K562 (cell line): ENCODE data around the gene GJE1.

Experiments used
- ZNF347 ChIP-seq: fragments of 450-650 bp; formaldehyde crosslinking; IDR thresholded peaks from 2 replicates; pipeline ENCODE4 v1.4.0; 2020; ENCODE audit warnings: low read depth, mild to moderate bottlenecking, moderate library complexity
- TF ChIP-seq, protein P1 (sequence below): fragments of 450-650 bp; formaldehyde crosslinking; IDR thresholded peaks from 2 replicates; pipeline ENCODE4 v1.4.0; 2022; ENCODE audit warnings: missing genetic modification characterization

- TF ChIP-seq, protein P1, sequence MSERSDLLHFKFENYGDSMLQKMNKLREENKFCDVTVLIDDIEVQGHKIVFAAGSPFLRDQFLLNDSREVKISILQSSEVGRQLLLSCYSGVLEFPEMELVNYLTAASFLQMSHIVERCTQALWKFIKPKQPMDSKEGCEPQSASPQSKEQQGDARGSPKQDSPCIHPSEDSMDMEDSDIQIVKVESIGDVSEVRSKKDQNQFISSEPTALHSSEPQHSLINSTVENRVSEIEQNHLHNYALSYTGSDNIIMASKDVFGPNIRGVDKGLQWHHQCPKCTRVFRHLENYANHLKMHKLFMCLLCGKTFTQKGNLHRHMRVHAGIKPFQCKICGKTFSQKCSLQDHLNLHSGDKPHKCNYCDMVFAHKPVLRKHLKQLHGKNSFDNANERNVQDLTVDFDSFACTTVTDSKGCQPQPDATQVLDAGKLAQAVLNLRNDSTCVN (CRISPR knock-in tag): no peak
- TF ChIP-seq ZNF347: no peak
Measured at GRCh38 chr6:142173980-142174379, 41.3 kb downstream of the GJE1 start.
